Activated CD8-positive, alpha-beta T cell treated with anti-CD3 and anti-CD28 coated beads for 36 hours (primary cell): ENCODE data around the gene REV1. TPM values are rescaled to one million over a fixed set of nuclear protein-coding genes. Genes with fewer than 3 reads are reported as not detected.
"Not testable (repeated sequence)": the region's sequence is repeated elsewhere in the genome, so short reads cannot be mapped to it uniquely, and the experiment has no call there.

Experiments used
- ATAC-seq: fragments of 200-7000 bp; cut with Tn5 transposase; one replicate; pipeline ENCODE4 v1.10.0; 2021; ENCODE audit warnings: mild to moderate bottlenecking, moderate library complexity
- CTCF ChIA-PET: fragments of 350-600 bp; sonication (Branson Sonifier 250); formaldehyde crosslinking; loops from one replicate; lab custom pipeline; 2021; ENCODE audit warnings: antibody characterized with exemption; lab: Charles Lee
- POLR2A ChIA-PET: fragments of 350-600 bp; sonication (Branson Sonifier 250); formaldehyde crosslinking; loops from one replicate; lab custom pipeline; 2021; ENCODE audit warnings: antibody characterized with exemption; lab: Charles Lee
- DNase-seq: peaks from one replicate; pipeline ENCODE4 v3.0.0-alpha.2; 2020
- H3K27ac Mint-ChIP-seq: one replicate; pipeline ENCODE4 v1.8.0; 2021; ENCODE audit warnings: mild to moderate bottlenecking, mixed read lengths
- H3K27me3 Mint-ChIP-seq: one replicate; pipeline ENCODE4 v1.8.0; 2021; ENCODE audit warnings: mixed read lengths
- H3K36me3 Mint-ChIP-seq: one replicate; pipeline ENCODE4 v1.8.0; 2021; ENCODE audit warnings: low read depth, mixed read lengths
- H3K4me1 Mint-ChIP-seq: one replicate; pipeline ENCODE4 v1.8.0; 2021; ENCODE audit warnings: low read depth, mixed read lengths
- H3K4me3 Mint-ChIP-seq: one replicate; pipeline ENCODE4 v1.8.0; 2021; ENCODE audit warnings: mild to moderate bottlenecking, moderate library complexity, mixed read lengths
- H3K9me3 Mint-ChIP-seq: one replicate; pipeline ENCODE4 v1.8.0; 2021; ENCODE audit warnings: mixed read lengths
- intact Hi-C: fragments of 100-400 bp; cut with micrococcal nuclease; formaldehyde crosslinking; loops from one replicate; pipeline ENCODE4 v1.10.0; 2022
- total RNA-seq, 2 experiments: library from RNA; stranded (reverse); gene quantifications; one replicate each; pipeline ENCODE4 v1.2.3, GENCODE V29; 2021
- TF ChIP-seq, protein P1 (sequence below): fragments of 200-600 bp; IDR thresholded peaks from one replicate; pipeline ENCODE4 v1.8.0; 2022; ENCODE audit warnings: antibody characterized with exemption, mild to moderate bottlenecking

REV1 gene
- total RNA-seq, 2 experiments from 2014 or later = 29.2 to 31.1 TPM

DNA sequence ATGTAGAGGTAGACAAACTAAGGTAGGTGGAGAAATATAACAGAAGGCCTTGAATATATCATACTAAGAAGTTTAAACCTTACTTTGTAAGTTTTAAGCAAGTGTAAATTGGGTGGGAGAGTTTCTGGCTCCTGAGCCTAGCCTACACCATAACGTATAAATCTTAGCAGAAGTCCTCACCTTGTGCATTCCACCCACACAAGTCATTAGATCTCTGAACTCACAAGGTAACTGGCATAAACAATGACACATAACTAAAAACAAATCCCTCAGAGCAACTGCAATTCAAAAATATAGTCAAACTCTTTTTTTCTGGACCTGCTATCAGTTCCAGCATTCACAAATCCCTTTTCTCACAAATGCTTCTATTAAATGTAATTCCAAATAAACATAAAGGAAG lies 9.4 kb downstream of the REV1 start:
- Mint-ChIP-seq H3K4me3 (no peak overlapping the region), H3K36me3 (peaks cover 14% of the 10 kb centered on the region), H3K4me1 (peaks cover 65% of the 10 kb centered on the region), H3K27me3 (no peaks in the 10 kb centered on the region), H3K9me3 (no peaks in the 10 kb centered on the region), H3K27ac (no peak overlapping the region)
- ChIA-PET CTCF (interaction anchor here (0.8 kb wide), 1 partner anchor 11 kb away, joined by 3 read pairs; no protein-coding TSS in a partner anchor), POLR2A (no interaction called here)
- no peak for DNase-seq
- intact Hi-C loops = no loop called here
- ATAC-seq = no peak
- TF ChIP-seq, protein P1, sequence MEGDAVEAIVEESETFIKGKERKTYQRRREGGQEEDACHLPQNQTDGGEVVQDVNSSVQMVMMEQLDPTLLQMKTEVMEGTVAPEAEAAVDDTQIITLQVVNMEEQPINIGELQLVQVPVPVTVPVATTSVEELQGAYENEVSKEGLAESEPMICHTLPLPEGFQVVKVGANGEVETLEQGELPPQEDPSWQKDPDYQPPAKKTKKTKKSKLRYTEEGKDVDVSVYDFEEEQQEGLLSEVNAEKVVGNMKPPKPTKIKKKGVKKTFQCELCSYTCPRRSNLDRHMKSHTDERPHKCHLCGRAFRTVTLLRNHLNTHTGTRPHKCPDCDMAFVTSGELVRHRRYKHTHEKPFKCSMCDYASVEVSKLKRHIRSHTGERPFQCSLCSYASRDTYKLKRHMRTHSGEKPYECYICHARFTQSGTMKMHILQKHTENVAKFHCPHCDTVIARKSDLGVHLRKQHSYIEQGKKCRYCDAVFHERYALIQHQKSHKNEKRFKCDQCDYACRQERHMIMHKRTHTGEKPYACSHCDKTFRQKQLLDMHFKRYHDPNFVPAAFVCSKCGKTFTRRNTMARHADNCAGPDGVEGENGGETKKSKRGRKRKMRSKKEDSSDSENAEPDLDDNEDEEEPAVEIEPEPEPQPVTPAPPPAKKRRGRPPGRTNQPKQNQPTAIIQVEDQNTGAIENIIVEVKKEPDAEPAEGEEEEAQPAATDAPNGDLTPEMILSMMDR = no peak

DNA sequence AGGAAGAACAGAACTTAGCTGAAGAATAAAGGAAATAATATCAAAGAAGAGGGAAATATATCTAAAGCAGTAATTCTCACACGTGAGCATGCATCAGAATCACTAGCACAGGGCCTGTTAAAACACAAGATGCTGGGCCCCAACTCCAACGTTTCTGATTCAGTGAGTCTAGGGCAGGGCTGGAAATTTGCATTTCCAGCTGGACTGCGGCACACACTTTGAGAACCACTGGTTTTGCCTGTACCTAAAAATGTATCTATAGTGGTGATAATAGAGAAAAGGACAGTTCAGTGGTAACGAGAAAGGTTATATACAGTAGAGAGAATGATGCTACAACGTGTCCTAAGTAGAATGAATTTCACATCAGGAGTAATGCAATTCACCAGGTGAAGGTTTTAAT lies 11.2 kb downstream of the REV1 start:
- ChIA-PET CTCF (interaction anchor here (0.8 kb wide), 1 partner anchor 31 kb away, joined by 3 read pairs; no protein-coding TSS in a partner anchor), POLR2A (interaction anchor here (1.0 kb wide), 1 partner anchor 142 kb away, joined by 3 read pairs; the partner anchor contains the start of gene EIF5B)
- intact Hi-C loops = no loop called here
- Mint-ChIP-seq H3K27ac (no peak overlapping the region), H3K4me1 (peaks cover 67% of the 10 kb centered on the region), H3K27me3 (no peaks in the 10 kb centered on the region), H3K9me3 (no peaks in the 10 kb centered on the region), H3K4me3 (no peak overlapping the region), H3K36me3 (peaks cover 14% of the 10 kb centered on the region)
- DNase-seq = no peak
- TF ChIP-seq, protein P1 = no peak
- ATAC-seq = no peak

- intact Hi-C loops = no loop called here
- POLR2A ChIA-PET = no interaction called here
- Mint-ChIP-seq H3K4me1 (peaks cover 66% of the 10 kb centered on the region), H3K27ac (no peak overlapping the region), H3K36me3 (peaks cover 12% of the 10 kb centered on the region), H3K9me3 (no peaks in the 10 kb centered on the region), H3K4me3 (no peak overlapping the region), H3K27me3 (no peaks in the 10 kb centered on the region)
- CTCF ChIA-PET = no interaction called here
- DNase-seq (no peak), ATAC-seq (no peak)
- TF ChIP-seq, protein P1 = no peak
These were observed 12.8 kb downstream of the REV1 start for GRCh38 chr2:99477054-99477453.

- intact Hi-C loops = no loop called here
- peaks cover 65% of the 10 kb centered on the region for H3K4me1 Mint-ChIP-seq
- no peak overlapping the region for H3K4me3 Mint-ChIP-seq
- peaks cover 10% of the 10 kb centered on the region for H3K36me3 Mint-ChIP-seq
- ATAC-seq = no peak
- H3K9me3 Mint-ChIP-seq = no peaks in the 10 kb centered on the region
- no peak overlapping the region for H3K27ac Mint-ChIP-seq
- CTCF ChIA-PET = no interaction called here
- POLR2A ChIA-PET = no interaction called here
- TF ChIP-seq, protein P1 = no peak
- no peak for DNase-seq
- no peaks in the 10 kb centered on the region for H3K27me3 Mint-ChIP-seq
These were observed 13.2 kb downstream of the REV1 start for GRCh38 chr2:99476629-99477028.

- POLR2A ChIA-PET, H3K4me3 Mint-ChIP-seq, CTCF ChIA-PET, intact Hi-C loops, H3K27ac Mint-ChIP-seq, DNase-seq, H3K9me3 Mint-ChIP-seq, H3K27me3 Mint-ChIP-seq, ATAC-seq: not testable (repeated sequence)
- H3K36me3 Mint-ChIP-seq = peaks cover 12% of the 10 kb centered on the region
- peaks cover 54% of the 10 kb centered on the region for H3K4me1 Mint-ChIP-seq
These were observed 14.7 kb downstream of the REV1 start for GRCh38 chr2:99475095-99475494.
